Large intestine (tissue), 3 donors: ENCODE measurements around the gene SCAMP3. TPM values are rescaled to one million over a fixed set of nuclear protein-coding genes. Genes with fewer than 3 reads are reported as not detected.

Experiments
- DNase-seq, 2 donors: peaks; one replicate each; pipeline versions ENCODE4 v3.0.0 to v3.0.0-alpha.2; 2013
- H3K27ac ChIP-seq: one replicate; pipeline ENCODE4 v1.5.1; 2013; ENCODE audit warnings: low read length
- H3K27me3 ChIP-seq: 2 replicates; pipeline ENCODE4 v1.6.1; 2013; ENCODE audit warnings: low read length; ENCODE audit not compliant: control insufficient read depth, insufficient read depth
- H3K36me3 ChIP-seq: 2 replicates; pipeline ENCODE4 v1.6.1; 2013; ENCODE audit warnings: low read length; ENCODE audit not compliant: control insufficient read depth, insufficient read depth
- H3K4me1 ChIP-seq: one replicate; pipeline ENCODE4 v1.6.1; 2013; ENCODE audit warnings: low read length; ENCODE audit not compliant: control insufficient read depth, insufficient read depth
- H3K4me3 ChIP-seq: one replicate; pipeline ENCODE4 v1.5.1; 2013; ENCODE audit warnings: low read length
- H3K9me3 ChIP-seq: one replicate; pipeline ENCODE4 v1.6.1; 2013; ENCODE audit warnings: mild to moderate bottlenecking, low read depth, low read length, moderate library complexity; ENCODE audit not compliant: control insufficient read depth
- WGBS: methylation state at CpG from one replicate; pipeline ENCODE4 v1.1.5; 2013; ENCODE audit warnings: low lambda C conversion rate; ENCODE audit not compliant: insufficient coverage; 5-methylcytosine and 5-hydroxymethylcytosine counted together
- polyA plus RNA-seq: library from polyadenylated mRNA; unstranded; fragments of 120-200 nt; gene quantifications from one replicate; pipeline ENCODE4 v1.2.1, GENCODE V29; 2013

The SCAMP3 gene
- polyA plus RNA-seq, 1 donor, result 55.5 TPM

DNA sequence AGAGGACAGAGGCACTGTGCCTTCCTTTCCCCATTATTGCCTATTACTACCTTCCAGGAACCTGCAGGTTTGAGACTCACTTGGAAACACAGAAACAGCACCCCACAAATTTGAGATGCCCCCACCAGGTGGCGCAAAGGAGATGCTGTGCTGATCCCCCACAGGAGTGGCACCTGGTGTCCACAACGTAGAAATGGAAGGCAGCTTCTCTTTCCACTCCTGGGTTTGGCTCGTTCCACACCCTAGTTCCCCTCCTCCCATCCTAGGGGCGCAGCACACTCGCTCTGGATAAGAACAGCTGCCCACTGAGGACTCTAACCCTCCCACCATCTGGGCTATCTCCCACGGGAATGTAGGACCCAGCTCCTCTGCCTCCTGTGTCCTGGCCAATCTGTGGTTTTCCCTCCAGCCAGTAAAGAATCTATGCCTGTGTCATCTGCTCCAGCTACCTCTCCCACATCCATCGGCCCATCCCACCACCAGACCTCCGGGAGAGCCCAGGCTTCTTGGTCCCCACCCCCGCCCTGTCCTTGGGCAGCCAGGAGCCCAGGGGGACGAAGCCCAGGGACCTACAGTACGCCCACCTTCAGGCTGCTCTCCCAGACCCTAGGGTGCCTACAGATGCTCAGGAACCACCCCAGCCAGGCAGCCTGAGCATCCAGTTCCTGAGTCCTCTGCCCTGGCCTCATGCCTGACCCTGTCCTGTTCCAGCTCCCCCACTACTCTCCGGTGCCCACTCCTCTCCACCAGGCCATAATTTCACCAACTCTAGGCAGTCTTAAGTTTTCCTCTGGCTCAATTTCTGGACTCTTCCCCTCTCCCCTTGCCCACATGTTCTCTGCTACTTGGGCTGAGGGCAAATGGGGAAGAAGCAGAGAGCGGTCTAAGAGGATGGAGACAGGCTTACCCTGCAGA, 55.0 kb downstream of the SCAMP3 start:
- Histone ChIP-seq H3K4me1 (peaks cover 26% of the 10 kb centered on the region), H3K36me3 (peaks cover 8% of the 10 kb centered on the region), H3K4me3 (peak overlapping the region; percentile 27), H3K27me3 (no peaks in the 10 kb centered on the region), H3K9me3 (no peaks in the 10 kb centered on the region), H3K27ac (peak overlapping the region; percentile 96)
- WGBS, result 20% methylated on average over 1 of the region's 13 CpGs
- DNase-seq, result peak; percentile 72 to 80

Other genes starting within 250 kb of the SCAMP3 start
- gene DCST2, start 228.6 kb downstream of the SCAMP3 start, polyA plus RNA-seq, result 4.1 TPM
- gene DCST1, start 228.5 kb downstream of the SCAMP3 start, polyA plus RNA-seq, result 0.88 TPM
- gene ADAM15, start 211.0 kb downstream of the SCAMP3 start, polyA plus RNA-seq, result 38.6 TPM
- 36.0 TPM for gene EFNA4, start 198.6 kb downstream of the SCAMP3 start, polyA plus RNA-seq
- 9.6 TPM for gene EFNA3, start 183.5 kb downstream of the SCAMP3 start, polyA plus RNA-seq
- gene EFNA1, start 134.5 kb downstream of the SCAMP3 start, polyA plus RNA-seq, result 96.1 TPM
- gene SLC50A1, start 126.5 kb downstream of the SCAMP3 start, polyA plus RNA-seq, result 57.4 TPM
- 59.1 TPM for gene DPM3, start 121.8 kb downstream of the SCAMP3 start, polyA plus RNA-seq
- gene KRTCAP2, start 89.1 kb downstream of the SCAMP3 start, polyA plus RNA-seq, result 142 TPM
- gene TRIM46, start 88.5 kb downstream of the SCAMP3 start, polyA plus RNA-seq, result 2.9 TPM
- gene THBS3, start 54.5 kb downstream of the SCAMP3 start, polyA plus RNA-seq, result 40.9 TPM
- 38.6 TPM for gene MTX1, start 53.7 kb downstream of the SCAMP3 start, polyA plus RNA-seq
- gene ENTREP3, start 6.9 kb downstream of the SCAMP3 start, polyA plus RNA-seq, result 19.4 TPM
- 68.7 TPM for gene CLK2, start 11.1 kb upstream of the SCAMP3 start, polyA plus RNA-seq
- 18.3 TPM for gene HCN3, start 15.1 kb upstream of the SCAMP3 start, polyA plus RNA-seq
- 55.6 TPM for gene PKLR, start 39.1 kb upstream of the SCAMP3 start, polyA plus RNA-seq
- 170 TPM for gene FDPS, start 46.5 kb upstream of the SCAMP3 start, polyA plus RNA-seq
- gene RUSC1, start 58.5 kb upstream of the SCAMP3 start, polyA plus RNA-seq, result 43.7 TPM